Activated CD8-positive, alpha-beta memory T cell treated with anti-CD3 and anti-CD28 coated beads for 36 hours (primary cell): ENCODE data around the gene FHIT. TPM values are rescaled to one million over a fixed set of nuclear protein-coding genes. Genes with fewer than 3 reads are reported as not detected.
"Not testable (repeated sequence)": the region's sequence is repeated elsewhere in the genome, so short reads cannot be mapped to it uniquely, and the experiment has no call there.

Experiments used
- CTCF ChIA-PET: fragments of 350-600 bp; sonication (Branson Sonifier 250); formaldehyde crosslinking; loops from one replicate; lab custom pipeline; 2021; ENCODE audit warnings: antibody characterized with exemption; lab: Charles Lee
- POLR2A ChIA-PET: fragments of 350-600 bp; sonication (Branson Sonifier 250); formaldehyde crosslinking; loops from one replicate; lab custom pipeline; 2021; ENCODE audit warnings: antibody characterized with exemption; lab: Charles Lee
- total RNA-seq, 2 experiments: library from RNA; stranded (reverse); gene quantifications; one replicate each; pipeline ENCODE4 v1.2.3, GENCODE V29; 2021

Gene FHIT
- total RNA-seq, 2 experiments from 2014 or later, result 5.0 to 5.7 TPM

DNA sequence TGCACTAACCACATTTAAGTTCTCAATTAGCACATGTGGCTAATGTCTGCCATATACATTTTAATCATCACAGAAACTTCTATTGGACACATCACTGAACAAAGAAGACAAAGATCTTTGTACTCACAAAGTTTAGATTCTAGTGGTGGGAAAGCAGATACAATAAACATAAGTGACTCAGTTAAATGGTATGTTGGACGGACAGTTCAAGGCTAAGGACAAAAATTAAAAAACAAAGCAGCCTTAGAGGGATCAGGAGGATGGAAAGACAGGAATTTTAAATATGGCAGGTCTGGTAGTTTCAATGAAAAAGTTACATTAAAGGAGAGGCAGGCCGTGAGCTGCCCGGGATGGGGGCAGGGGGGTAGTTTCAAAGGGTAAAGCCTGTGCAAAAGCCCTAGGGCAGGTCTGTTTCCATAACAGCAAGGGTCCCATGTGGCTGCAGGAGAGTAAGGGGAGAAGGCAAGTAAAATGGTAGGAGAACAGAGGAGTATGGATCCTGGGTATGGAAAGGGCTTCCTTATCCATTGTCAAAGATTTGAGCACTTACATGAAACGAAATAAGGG, 220.7 kb downstream of the FHIT start:
- ChIA-PET CTCF (no interaction called here), POLR2A (no interaction called here)

DNA sequence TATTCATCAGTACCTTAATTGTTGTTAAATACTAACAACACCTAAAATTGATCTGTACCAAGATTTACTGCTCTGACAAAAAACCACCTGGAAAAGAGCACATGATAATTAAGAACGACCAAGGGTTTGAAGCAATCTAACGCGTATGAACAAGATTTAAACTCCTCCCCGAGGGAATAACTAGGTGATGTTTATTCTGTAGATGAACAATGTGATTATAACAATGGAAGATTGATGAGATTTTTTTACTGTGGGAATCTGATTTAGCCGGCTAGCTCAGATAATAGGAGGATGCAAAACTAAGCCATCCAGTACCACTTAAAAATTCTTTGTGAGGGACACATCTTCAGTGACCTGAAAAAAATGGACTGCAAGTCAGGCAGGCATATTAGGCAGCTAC, 222.1 kb downstream of the FHIT start:
- ChIA-PET POLR2A (no interaction called here), CTCF (no interaction called here)

DNA sequence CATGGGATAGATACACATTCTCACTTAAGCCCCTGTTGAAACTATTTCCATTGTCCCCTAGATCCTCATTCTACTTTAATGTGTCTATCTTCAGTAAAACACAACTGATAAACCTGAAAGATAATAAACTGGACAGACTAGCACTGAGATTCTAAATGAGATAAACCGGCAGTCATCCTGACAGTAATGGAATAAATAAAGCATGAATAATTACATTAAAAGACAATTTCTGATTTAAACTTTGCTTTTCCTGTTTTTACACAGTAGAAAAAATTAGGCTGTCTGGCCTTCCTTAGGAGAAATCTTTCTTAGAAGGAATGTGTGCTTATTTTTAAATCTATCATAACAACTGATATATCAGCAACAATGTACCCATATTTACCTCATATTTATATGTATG, 232.4 kb downstream of the FHIT start:
- ChIA-PET CTCF (no interaction called here), POLR2A (no interaction called here)

DNA sequence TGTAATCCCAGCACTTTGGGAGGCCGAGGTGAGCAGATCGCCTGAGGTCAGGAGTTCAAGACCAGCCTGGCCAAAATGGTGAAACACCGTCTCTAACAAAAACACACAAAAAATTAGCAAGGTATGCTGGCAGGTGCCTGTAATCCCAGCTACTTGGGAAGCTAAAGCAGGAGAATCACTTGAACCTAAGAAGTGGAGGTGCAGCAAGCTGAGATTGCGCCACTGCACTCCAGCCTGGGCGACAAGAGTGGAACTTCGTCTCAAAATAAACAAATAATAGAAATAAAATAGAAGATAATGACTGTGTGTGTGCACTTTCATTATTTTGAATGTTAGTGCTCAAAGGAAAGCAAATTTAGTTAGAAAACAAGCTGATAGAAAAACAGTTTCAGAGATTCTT, 234.2 kb downstream of the FHIT start:
- CTCF ChIA-PET, POLR2A ChIA-PET: not testable (repeated sequence)

DNA sequence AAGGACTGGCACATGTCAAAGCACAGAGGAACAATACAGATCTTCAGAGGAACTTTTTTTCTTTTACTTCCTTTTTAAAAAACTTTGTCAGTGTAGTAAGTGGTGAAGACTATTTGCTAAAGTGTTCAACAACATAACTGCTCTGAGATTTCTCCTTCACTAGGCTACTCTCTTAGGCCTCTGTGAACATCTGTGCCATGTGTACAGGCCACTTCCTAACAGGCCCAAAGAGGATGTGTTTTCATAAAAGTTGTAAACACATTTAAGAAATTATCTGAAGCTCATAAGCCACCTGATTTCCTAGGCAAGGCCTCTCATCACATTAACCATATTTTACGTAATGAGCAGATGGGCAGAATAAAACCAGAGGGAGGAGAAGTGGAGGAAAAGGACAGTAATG, 235.4 kb downstream of the FHIT start:
- CTCF ChIA-PET, result no interaction called here

GRCh38 chr3:61015408-61015807, 235.8 kb downstream of the FHIT start:
- ChIA-PET CTCF (no interaction called here), POLR2A (no interaction called here)

More for the DNA sequence above, 235.4 kb downstream of the FHIT start:
- POLR2A ChIA-PET, result no interaction called here

GRCh38 chr3:61008998-61009380, 242.3 kb downstream of the FHIT start:
- ChIA-PET POLR2A (no interaction called here), CTCF (no interaction called here)

GRCh38 chr3:61008153-61008997, 242.9 kb downstream of the FHIT start:
- POLR2A ChIA-PET, result no interaction called here
- CTCF ChIA-PET, result no interaction called here

DNA sequence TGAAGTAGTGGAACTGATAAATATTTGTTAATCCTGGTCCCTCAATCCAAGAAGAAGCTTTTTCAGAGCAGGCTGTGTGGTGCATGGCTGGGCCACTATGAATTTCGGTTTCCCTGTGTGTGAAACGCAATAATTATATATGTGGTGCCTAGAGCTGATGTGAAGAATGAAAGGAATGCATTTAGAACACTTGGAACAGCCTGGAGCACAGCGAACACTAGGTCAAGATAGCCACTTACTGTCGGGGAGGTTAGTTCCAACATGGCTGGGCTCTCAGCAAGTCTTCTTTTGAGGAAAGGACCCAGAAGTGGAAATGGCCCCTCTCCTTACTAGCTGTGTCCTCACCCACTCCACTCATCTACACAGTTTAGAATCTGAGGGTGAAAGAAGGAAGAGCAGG, 245.7 kb downstream of the FHIT start:
- ChIA-PET CTCF (no interaction called here), POLR2A (no interaction called here)

DNA sequence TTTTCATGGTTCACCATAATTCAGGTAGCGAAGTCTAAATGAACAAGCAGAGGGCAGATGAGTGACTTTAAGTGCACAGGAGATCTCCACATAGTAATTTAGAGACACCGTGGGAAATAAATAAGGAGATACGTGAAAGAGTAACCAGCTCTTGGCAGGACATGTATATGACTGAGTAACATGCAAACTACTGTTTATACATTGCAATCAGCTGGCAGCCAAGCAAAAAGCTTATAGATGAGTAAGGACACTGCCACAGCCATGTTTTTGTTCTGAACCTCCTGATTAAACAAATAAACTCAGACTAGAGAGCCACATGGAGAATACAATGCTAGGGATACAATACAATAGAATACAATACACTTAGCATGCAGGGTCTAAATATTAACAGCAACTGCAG, 252.4 kb downstream of the FHIT start:
- POLR2A ChIA-PET, result no interaction called here
- CTCF ChIA-PET, result no interaction called here

DNA sequence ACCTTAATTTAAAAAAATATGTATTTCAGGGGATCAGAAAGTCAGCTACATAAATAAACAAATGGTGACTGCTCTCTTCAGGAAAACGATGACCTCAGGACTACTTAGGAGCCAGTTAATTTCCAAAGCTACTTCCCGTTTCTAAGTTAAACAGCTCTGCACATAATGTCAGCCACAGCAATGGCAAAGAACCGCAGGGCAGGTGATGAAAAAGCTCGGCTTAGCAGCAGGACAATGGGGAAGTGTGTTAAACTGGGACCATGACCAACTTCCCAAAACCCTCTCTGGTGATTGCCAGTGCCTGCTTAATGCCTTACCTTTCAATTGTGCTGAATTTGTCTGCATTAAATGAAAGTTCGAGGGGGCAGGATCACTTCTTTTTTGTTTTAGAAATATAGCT, 258.9 kb downstream of the FHIT start:
- POLR2A ChIA-PET, result no interaction called here
- CTCF ChIA-PET, result no interaction called here

GRCh38 chr3:60990442-60990730, 260.9 kb downstream of the FHIT start:
- CTCF ChIA-PET, result no interaction called here
- POLR2A ChIA-PET, result no interaction called here

GRCh38 chr3:60989626-60990441, 261.4 kb downstream of the FHIT start:
- ChIA-PET CTCF (no interaction called here), POLR2A (no interaction called here)

DNA sequence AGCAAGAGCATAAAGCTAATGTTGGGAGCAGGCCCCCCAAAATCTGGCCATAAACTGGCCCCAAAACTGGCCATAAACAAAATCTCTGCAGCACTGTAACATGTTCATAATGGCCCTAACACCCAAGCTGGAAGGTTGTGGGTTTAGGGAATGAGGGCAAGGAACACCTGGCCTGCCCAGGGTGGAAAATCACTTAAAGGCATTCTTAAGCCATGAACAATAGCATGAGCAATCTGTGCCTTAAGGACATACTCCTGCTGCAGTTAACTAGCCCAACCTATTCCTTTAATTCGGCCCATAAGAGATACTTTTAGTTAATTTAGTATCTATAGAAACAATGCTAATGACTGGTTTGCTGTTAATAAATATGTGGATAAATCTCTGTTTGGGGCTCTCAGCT, 264.1 kb downstream of the FHIT start:
- POLR2A ChIA-PET, CTCF ChIA-PET: not testable (repeated sequence)

- CTCF ChIA-PET, result no interaction called here
- POLR2A ChIA-PET, result no interaction called here
These were observed 264.7 kb downstream of the FHIT start for GRCh38 chr3:60986552-60986951.

DNA sequence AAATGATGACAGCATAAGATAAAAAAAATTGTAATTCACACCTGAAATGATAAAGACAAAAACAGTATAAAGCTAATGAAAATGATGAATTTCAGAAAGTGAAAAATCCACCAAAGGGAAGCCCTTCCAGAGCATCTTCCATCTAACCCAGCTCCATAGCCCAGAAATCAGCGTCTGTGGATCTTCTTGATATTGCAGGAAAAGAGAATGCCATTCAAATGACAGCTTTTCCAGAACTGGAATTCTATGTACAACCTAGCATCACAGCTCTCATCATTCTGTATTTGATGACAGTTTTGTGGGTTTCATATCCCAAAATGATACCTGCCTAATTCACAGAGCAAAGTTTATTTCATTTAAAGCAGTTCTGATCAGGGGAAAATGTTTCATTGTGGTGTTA, 267.3 kb downstream of the FHIT start:
- ChIA-PET CTCF (no interaction called here), POLR2A (no interaction called here)

GRCh38 chr3:60980342-60980692, 270.9 kb downstream of the FHIT start:
- POLR2A ChIA-PET, result no interaction called here
- CTCF ChIA-PET, result no interaction called here

GRCh38 chr3:60979461-60980341, 271.6 kb downstream of the FHIT start:
- CTCF ChIA-PET, result no interaction called here
- POLR2A ChIA-PET, result no interaction called here

DNA sequence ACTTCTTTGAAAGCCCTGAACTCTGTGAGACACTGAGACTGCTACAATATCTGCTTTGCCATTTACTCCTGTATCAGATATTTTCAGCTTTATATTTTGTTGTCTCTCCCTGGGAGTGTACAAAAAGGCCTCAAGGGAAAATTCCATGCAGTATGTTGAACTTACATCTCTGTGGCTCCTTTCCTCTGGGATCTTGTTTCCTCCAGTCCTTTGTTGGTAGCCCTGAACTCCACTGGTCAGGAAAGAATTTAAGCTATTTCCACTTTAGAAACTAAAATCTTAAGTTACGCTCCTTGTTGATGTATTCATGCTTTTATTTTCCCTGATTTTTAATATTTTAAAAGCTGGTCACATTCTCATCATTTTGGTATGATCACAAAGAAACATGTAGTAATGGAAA, 277.9 kb downstream of the FHIT start:
- CTCF ChIA-PET, result no interaction called here

GRCh38 chr3:60972599-60972998, 278.7 kb downstream of the FHIT start:
- CTCF ChIA-PET, result no interaction called here

More for the DNA sequence above, 277.9 kb downstream of the FHIT start:
- POLR2A ChIA-PET, result no interaction called here

More at GRCh38 chr3:60972599-60972998, 278.7 kb downstream of the FHIT start:
- POLR2A ChIA-PET, result no interaction called here
